Measurements from ENCODE around the gene PRDX2. TPM values are rescaled to one million over a fixed set of nuclear protein-coding genes. Genes with fewer than 3 reads are reported as not detected.
A peak's percentile ranks its signal among the peaks of the same experiment; 100 is the strongest.
"Not testable (repeated sequence)": the region's sequence is repeated elsewhere in the genome, so short reads cannot be mapped to it uniquely, and the experiment has no call there.

PRDX2 gene
- total RNA-seq, 1 donor from 2014 or later, result 123 TPM

GRCh38 chr19:12800466-12800770 is 1.2 kb downstream of the PRDX2 start:
- Histone ChIP-seq H3K27me3 (no peaks in the 10 kb centered on the region), H3K36me3 (peaks cover 18% of the 10 kb centered on the region), H3K4me3 (peak overlapping the region; percentile 90), H3K27ac (no peak overlapping the region), H3K4me1 (peaks cover 25% of the 10 kb centered on the region), H3K9me3 (no peaks in the 10 kb centered on the region)
- intact Hi-C loops (cut with DNase I), result no loop called here
- TF ChIP-seq CTCF (IDR thresholded peaks at IDR 0.05), result no peak
- ATAC-seq (no peak), DNase-seq (no peak)

- intact Hi-C loops (cut with DNase I), result no loop called here
- Histone ChIP-seq H3K36me3 (peaks cover 18% of the 10 kb centered on the region), H3K4me3 (no peak overlapping the region), H3K27ac (no peak overlapping the region), H3K9me3 (no peaks in the 10 kb centered on the region), H3K4me1 (peaks cover 25% of the 10 kb centered on the region), H3K27me3 (no peaks in the 10 kb centered on the region)
- no peak for TF ChIP-seq CTCF (IDR thresholded peaks at IDR 0.05)
- ATAC-seq, result no peak
- no peak for DNase-seq
Observed at GRCh38 chr19:12799742-12800465, 1.7 kb downstream of the PRDX2 start.

GRCh38 chr19:12797607-12798006 is 4.0 kb downstream of the PRDX2 start:
- H3K4me1 ChIP-seq, result peaks cover 25% of the 10 kb centered on the region
- H3K36me3 ChIP-seq, result peaks cover 18% of the 10 kb centered on the region
- H3K4me3 ChIP-seq, DNase-seq, H3K27me3 ChIP-seq, ATAC-seq, H3K27ac ChIP-seq, H3K9me3 ChIP-seq: not testable (repeated sequence)
- intact Hi-C loops (cut with DNase I), result loop anchor here (2.0 kb wide), 1 partner anchor 21 kb away; no protein-coding TSS in a partner anchor

- intact Hi-C loops (cut with DNase I), result loop anchor here (2.0 kb wide), 1 partner anchor 20 kb away; no protein-coding TSS in a partner anchor
- peaks cover 21% of the 10 kb centered on the region for H3K4me1 ChIP-seq
- H3K36me3 ChIP-seq, result peaks cover 18% of the 10 kb centered on the region
- TF ChIP-seq CTCF (IDR thresholded peaks at IDR 0.05), result no peak
- ATAC-seq (no peak), DNase-seq (no peak)
- H3K27ac ChIP-seq, result no peak overlapping the region
- H3K9me3 ChIP-seq, result no peaks in the 10 kb centered on the region
- H3K27me3 ChIP-seq, result no peaks in the 10 kb centered on the region
- H3K4me3 ChIP-seq, result no peak overlapping the region
Observed at GRCh38 chr19:12797141-12797587, 4.4 kb downstream of the PRDX2 start.

GRCh38 chr19:12796146-12797071 is 5.2 kb downstream of the PRDX2 start:
- peak; percentile 92 for TF ChIP-seq CTCF (IDR thresholded peaks at IDR 0.05)
- intact Hi-C loops (cut with DNase I), result loop anchor here (2.0 kb wide), 1 partner anchor 20 kb away; no protein-coding TSS in a partner anchor
- Histone ChIP-seq H3K27me3 (no peaks in the 10 kb centered on the region), H3K4me3 (peak overlapping the region; percentile 8), H3K36me3 (peaks cover 18% of the 10 kb centered on the region), H3K4me1 (peaks cover 18% of the 10 kb centered on the region), H3K9me3 (no peaks in the 10 kb centered on the region), H3K27ac (peak overlapping the region; percentile 58)
- peak; percentile 46 for ATAC-seq
- DNase-seq, result peak; percentile 84

GRCh38 chr19:12794971-12795381 is 6.6 kb downstream of the PRDX2 start:
- Histone ChIP-seq H3K4me3 (no peak overlapping the region), H3K27ac (peak overlapping the region; percentile 100), H3K9me3 (no peaks in the 10 kb centered on the region), H3K36me3 (peaks cover 14% of the 10 kb centered on the region), H3K27me3 (no peaks in the 10 kb centered on the region), H3K4me1 (peaks cover 11% of the 10 kb centered on the region)
- intact Hi-C loops (cut with DNase I), result no loop called here
- DNase-seq, result no peak
- ATAC-seq, result no peak
- no peak for TF ChIP-seq CTCF (IDR thresholded peaks at IDR 0.05)
